ENCODE results near the gene APPL2.

- TF ChIP-seq EZH2 (IDR thresholded peaks at IDR 0.05; ENCODE audit: borderline replicate concordance, low read length): no peak
- TF ChIP-seq, protein P1, sequence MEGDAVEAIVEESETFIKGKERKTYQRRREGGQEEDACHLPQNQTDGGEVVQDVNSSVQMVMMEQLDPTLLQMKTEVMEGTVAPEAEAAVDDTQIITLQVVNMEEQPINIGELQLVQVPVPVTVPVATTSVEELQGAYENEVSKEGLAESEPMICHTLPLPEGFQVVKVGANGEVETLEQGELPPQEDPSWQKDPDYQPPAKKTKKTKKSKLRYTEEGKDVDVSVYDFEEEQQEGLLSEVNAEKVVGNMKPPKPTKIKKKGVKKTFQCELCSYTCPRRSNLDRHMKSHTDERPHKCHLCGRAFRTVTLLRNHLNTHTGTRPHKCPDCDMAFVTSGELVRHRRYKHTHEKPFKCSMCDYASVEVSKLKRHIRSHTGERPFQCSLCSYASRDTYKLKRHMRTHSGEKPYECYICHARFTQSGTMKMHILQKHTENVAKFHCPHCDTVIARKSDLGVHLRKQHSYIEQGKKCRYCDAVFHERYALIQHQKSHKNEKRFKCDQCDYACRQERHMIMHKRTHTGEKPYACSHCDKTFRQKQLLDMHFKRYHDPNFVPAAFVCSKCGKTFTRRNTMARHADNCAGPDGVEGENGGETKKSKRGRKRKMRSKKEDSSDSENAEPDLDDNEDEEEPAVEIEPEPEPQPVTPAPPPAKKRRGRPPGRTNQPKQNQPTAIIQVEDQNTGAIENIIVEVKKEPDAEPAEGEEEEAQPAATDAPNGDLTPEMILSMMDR (conservative IDR thresholded peaks at IDR 0.05 in 1 of 2, IDR thresholded peaks at IDR 0.05 in 1 of 2; ENCODE audit: extremely low read depth in 1 of 2, insufficient read depth in 1 of 2, low read depth in 1 of 2, low read length in 2 of 2): no peak
Observed at GRCh38 chr12:105224399-105224798, 11.6 kb downstream of the APPL2 start.
